KBM-7 (cell line): ENCODE measurements around the gene NIBAN1.
"Not testable (repeated sequence)": the region's sequence is repeated elsewhere in the genome, so short reads cannot be mapped to it uniquely, and the experiment has no call there.

Experiments
- DNase-seq: peaks from one replicate; pipeline ENCODE4 v3.0.0-alpha.2; 2015
- in situ Hi-C: fragments of 300-500 bp; cut with MboI; formaldehyde crosslinking; loops from 2 replicates; pipeline ENCODE4 v1.14.3; 2020; ENCODE audit warnings: low sequenced_read_pairs, low pct_unique_long_range_greater_than_20kb, mixed read lengths

The NIBAN1 gene

GRCh38 chr1:184974056-184974836, at the start of gene NIBAN1:
TSS of gene NIBAN1 (minus strand) at chr1:184974508. CDS start at chr1:184974356, 152 bp downstream.
- DNase-seq = peak; percentile 66
- in situ Hi-C loops = no loop called here

DNA sequence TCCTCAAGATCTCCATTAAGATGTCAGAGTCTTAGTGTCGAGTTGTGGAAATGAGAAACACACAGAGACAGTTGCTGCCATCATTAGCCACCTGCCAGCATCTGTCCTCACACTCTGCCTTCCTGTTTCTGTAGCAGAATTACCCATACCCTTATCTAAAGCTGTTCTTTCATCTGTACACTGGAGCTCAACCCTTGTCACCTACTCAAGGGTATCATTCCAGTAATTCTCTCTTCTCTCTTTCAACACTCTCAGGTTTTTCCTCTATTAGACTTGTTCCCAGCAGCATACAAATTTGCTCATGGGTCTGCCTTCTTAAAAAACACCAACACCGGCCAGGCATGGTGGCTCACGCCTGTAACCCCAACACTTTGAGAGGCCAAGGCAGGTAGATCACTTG, 43.7 kb upstream of the NIBAN1 start:
- in situ Hi-C loops = no loop called here

GRCh38 chr1:185017338-185017737, 43.0 kb upstream of the NIBAN1 start:
- DNase-seq = no peak
- in situ Hi-C loops = no loop called here

More for the DNA sequence above, 43.7 kb upstream of the NIBAN1 start:
- DNase-seq = no peak

DNA sequence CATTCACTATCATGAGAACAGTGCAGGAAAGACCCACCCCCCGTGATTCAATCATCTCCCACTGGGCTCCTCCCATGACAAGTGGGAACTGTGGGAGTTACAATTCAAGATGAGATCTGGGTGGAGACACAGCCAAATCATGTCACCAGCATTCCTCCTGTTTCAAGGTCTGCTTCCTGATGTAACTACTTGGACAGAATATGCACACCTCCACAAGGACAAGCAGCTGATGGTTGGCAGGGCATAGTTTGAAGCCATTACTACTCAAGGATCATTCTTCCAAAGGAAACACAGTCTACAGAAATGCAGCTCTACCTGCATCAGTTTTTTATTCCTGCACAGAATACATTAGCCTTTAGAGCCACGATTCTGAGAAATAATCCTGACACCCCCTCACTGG, 42.6 kb upstream of the NIBAN1 start:
- DNase-seq = no peak
- in situ Hi-C loops = no loop called here

GRCh38 chr1:185015631-185016030, 41.3 kb upstream of the NIBAN1 start:
- in situ Hi-C loops = no loop called here
- DNase-seq = no peak

DNA sequence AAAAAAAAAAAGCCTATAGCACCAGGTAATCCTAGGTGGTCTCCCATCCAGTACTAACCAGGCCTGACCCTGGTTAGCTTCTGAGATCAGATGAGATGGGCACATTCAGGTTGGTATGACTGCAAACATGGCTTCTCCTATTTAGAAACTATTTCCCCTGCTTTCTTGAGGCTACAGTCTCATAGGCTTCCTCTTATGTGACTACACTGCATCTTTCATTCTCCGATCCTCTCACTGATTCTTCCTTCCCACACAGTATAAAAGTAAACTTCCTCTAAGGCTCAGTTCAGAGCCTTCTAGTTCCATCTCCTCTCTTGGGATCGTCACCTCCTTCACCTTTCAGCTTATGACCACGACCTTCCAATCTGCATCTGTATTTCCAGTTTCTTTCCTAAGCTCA, 40.6 kb upstream of the NIBAN1 start:
- in situ Hi-C loops = no loop called here
- DNase-seq = no peak

GRCh38 chr1:185010361-185010760, 36.1 kb upstream of the NIBAN1 start:
- DNase-seq = no peak
- in situ Hi-C loops = no loop called here

- in situ Hi-C loops = no loop called here
- no peak for DNase-seq
Observed at GRCh38 chr1:185008838-185009237, 34.5 kb upstream of the NIBAN1 start.

DNA sequence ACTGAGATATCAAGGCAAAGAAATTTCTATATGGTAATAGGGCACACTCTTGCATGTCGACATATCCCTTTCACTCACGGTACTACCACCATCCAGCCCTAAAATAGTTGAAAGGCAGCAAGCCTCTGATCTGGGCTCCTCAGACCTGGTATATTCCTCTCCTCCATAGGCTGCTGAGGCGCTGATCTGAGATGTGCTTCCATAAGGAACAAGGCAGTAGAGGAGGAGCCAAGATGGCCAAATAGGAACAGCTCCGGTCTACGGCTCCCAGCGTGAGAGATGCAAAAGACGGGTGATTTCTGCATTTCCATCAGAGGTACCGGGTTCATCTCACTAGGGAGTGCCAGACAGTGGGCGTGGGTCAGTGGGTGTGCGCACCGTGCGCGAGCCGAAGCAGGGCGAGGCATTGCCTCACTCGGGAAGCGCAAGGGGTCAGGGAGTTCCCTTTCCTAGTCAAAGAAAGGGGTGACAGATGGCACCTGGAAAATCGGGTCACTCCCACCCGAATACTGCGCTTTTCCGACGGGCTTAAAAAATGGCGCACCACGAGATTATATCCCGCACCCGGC, 27.1 kb upstream of the NIBAN1 start:
- in situ Hi-C loops, DNase-seq: not testable (repeated sequence)

DNA sequence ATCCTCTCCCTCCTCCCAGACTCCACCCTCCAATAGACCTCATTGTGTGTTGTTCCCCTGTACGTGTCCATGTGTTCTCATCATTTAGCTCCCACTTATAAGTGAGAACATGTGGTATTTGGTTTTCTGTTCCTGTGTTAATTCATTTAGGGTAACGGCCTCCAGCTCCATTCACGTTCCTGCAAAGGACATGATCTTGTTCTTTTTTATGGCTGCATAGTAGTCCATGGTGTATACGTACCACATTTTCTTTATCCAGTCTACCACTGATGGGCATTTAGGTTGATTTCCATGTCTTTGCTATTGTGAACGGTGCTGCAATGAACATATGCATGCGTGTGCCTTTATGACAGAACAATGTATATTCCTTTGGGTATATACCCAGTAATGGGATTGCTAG, 25.7 kb upstream of the NIBAN1 start:
- DNase-seq = not testable (repeated sequence)
- in situ Hi-C loops = loop anchor here (25.0 kb wide), 2 partner anchors 162 to 213 kb away; partner anchors contain the start of genes SWT1 and TRMT1L

GRCh38 chr1:184994301-184994700, 20.0 kb upstream of the NIBAN1 start:
- no peak for DNase-seq
- in situ Hi-C loops = loop anchor here (25.0 kb wide), 2 partner anchors 168 to 207 kb away; partner anchors contain the start of genes SWT1 and TRMT1L

DNA sequence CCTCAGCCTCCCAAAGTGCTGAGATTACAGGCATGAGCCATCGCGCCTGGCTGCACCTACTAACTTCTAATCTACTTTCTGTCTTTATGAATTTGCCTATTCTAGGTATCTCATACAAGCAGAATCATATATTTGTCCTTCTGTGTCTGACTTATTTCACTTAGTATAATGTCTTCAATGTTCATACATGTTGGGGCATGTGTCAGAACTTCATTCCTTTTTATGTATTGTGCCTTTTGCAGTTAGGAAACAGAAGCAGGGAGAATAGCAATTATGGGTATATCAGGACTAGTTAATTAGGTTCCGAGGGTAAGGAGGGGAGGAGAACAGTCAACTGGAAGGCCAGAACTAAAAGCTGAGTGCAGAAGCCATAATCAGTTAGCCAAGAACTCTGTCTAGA, 18.0 kb upstream of the NIBAN1 start:
- DNase-seq = no peak
- in situ Hi-C loops = loop anchor here (25.0 kb wide), 2 partner anchors 170 to 205 kb away; partner anchors contain the start of genes SWT1 and TRMT1L

DNA sequence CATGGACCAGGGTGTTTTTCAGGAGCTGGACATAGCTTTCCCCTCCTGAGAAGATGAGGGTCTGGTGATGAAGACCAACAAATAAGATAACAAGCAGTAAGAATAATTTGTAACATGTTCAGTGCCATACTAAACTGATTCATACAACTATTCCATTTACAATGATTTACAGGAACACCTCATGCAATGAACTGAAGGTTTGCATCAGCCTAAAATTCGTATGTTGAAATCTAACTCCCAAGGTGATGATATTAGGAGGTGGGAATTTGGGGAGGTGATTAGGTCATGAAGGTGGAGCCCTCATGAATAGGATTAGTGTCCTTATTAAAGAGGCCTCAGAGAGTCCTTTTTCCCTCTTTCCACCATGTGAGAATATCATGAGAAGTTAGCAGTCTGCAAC, 15.9 kb upstream of the NIBAN1 start:
- in situ Hi-C loops = loop anchor here (25.0 kb wide), 2 partner anchors 172 to 203 kb away; partner anchors contain the start of genes SWT1 and TRMT1L
- DNase-seq = no peak

DNA sequence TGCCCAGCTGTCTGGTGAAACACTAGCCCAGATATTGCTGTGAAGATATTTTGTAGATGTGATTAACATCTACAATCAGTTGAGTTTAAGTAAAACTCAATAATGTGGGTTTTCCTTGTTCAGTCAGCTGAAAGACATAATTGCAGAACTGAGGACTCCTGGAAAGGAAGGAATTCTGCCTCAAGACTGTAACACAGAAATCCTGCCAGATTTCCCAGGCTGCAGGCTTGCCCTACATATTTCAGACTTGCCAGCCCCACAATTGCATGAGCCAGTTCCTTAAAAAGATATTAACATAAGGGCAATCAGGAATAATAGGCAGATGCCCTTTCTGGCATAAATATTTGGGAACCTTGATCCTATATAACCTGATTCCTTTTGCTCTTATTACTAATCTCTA, 14.2 kb upstream of the NIBAN1 start:
- in situ Hi-C loops = loop anchor here (25.0 kb wide), 2 partner anchors 174 to 201 kb away; partner anchors contain the start of genes SWT1 and TRMT1L
- no peak for DNase-seq

DNA sequence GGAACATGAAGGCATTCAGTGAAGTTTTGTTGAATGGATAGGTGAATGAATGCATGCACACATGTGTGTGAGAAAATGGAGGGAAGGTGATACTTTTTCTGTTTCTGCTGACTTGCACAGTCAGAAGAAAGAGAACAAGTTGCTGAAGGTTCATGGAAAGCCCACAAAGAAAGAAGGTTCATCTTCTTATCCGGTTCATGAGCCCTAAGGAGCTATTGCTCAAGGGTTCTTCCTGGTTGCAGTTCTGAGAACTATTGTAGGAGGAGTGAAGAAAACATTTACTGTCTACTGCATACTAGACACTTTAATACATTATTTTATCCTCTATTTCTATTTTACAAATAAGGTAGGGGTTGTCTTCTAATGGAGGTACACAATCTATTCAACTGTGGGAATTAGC, 13.4 kb upstream of the NIBAN1 start:
- in situ Hi-C loops = loop anchor here (25.0 kb wide), 2 partner anchors 175 to 200 kb away; partner anchors contain the start of genes SWT1 and TRMT1L
- DNase-seq = no peak

DNA sequence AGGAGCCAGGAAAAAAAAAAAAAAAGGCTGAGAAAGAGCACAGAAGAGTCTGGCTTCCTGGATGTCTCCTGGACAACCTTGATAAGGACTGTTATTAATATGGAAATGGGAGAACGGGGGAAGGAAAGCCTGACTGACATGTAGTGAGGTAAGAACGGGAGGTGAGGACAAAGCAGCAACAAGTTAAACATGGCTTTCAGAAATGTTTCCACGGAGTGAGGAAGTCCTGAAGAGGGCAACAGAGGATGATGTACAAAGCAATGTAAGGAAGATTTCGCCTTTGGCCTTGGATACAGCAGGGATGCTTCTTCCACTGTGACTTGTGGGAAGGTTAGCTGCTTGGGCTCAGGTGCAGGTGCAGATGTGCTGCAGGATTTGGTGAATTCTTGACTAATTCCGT, 11.9 kb upstream of the NIBAN1 start:
- DNase-seq = peak; percentile 29
- in situ Hi-C loops = loop anchor here (25.0 kb wide), 2 partner anchors 176 to 199 kb away; partner anchors contain the start of genes SWT1 and TRMT1L

DNA sequence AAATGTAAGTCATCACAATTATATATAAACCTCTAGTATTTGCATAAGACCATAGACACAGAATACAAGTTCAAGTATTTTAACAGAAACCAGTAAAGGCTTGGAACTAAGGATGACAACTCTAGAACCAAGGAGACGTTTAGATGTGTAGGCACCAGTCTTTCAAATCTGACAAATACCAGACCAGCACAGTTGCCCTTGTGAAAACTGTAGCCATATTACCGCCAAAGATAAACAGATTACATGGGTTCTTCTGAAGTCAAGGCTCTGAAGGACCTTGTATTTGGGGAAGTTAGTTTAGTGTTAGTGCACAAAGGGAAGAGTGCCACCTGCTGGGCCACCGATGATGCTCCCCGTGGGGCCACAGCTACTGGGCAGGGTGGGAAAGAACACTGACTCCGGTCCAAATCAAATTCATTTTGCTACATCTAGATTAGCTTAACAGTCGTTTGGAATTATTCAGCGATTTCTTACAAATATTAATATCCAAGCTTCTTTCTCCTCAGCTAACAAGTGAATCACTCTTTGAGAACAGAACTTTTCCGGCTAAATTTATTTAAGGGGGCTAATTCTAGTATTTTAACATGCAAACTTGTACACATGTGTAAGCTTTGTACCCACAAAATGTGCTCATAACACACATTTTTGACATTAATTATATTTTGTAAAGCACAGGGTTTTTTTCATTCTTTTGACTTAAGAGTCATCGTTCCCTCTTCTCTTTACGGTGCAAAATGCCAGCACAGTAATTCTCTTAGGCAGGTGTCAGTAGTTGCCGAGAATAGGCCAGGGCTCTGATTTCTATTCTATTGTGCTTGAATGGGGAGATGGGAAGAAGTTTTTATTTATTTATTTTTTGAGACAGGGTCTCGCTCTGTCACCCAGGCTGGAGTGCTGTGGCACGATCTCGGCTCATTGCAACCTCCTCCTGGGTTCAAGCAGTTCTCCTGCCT, 8.0 kb upstream of the NIBAN1 start:
- peak; percentile 75 for DNase-seq

DNA sequence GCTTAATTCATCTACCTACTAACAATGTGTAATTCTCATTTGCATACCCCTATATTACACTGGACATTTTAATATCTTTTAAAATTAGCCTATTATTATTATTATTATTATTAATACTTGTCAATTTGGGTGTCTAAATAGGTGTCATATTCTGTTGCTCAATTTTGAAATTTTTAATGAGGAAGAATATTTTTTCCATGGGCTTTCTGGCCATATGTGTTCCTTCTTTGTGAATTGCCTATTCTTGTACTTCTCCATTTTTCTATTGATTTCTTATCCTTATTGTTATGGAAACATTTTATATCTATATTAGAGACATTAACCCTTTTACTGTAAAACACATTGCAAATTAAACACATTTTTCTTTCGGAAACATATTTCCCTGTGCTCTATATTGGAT, 6.4 kb upstream of the NIBAN1 start:
- in situ Hi-C loops = loop anchor here (25.0 kb wide), 2 partner anchors 182 to 193 kb away; partner anchors contain the start of genes SWT1 and TRMT1L
- no peak for DNase-seq

More for the DNA sequence above, 8.0 kb upstream of the NIBAN1 start:
- in situ Hi-C loops = loop anchor here (25.0 kb wide), 2 partner anchors 180 to 195 kb away; partner anchors contain the start of genes SWT1 and TRMT1L
